ENCODE measurements around the gene ESPN.

DNA sequence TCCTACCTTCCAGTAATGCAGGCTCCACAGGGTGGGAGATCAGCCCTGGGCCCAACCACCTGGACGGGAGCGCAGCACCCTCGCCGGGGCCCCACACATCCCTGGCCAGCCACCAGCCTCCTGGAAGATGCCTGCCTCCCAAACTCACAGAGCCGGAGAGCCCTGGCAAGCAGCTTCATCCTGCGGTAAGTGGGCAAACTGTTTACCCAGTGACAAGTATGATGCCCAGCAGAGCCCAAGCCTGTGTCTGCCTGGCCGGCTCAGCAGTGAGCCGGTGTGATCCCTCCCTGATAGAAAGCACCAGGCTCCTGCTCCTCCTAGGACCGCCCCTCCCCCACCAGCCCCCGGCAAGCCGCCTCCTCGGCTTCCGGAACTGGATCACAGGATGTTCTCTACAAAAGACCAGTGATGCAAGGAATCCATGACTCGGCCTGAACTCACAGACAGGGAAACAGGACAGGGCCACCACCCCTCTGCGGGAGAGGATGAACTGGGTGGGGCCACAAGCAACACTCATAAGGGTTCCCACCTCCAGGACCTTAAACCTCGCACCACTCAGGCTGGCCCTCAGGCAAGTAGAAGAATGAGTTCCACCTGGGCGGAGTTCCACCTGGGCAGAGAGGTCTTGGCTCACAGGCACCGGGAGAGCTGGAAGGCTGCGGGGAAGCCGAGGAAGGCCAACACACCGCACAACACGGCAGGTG, 38.9 kb upstream of the ESPN start:
- TF ChIP-seq, protein P1, sequence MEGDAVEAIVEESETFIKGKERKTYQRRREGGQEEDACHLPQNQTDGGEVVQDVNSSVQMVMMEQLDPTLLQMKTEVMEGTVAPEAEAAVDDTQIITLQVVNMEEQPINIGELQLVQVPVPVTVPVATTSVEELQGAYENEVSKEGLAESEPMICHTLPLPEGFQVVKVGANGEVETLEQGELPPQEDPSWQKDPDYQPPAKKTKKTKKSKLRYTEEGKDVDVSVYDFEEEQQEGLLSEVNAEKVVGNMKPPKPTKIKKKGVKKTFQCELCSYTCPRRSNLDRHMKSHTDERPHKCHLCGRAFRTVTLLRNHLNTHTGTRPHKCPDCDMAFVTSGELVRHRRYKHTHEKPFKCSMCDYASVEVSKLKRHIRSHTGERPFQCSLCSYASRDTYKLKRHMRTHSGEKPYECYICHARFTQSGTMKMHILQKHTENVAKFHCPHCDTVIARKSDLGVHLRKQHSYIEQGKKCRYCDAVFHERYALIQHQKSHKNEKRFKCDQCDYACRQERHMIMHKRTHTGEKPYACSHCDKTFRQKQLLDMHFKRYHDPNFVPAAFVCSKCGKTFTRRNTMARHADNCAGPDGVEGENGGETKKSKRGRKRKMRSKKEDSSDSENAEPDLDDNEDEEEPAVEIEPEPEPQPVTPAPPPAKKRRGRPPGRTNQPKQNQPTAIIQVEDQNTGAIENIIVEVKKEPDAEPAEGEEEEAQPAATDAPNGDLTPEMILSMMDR (optimal IDR thresholded peaks at IDR 0.05 in 1 of 3, IDR thresholded peaks at IDR 0.05 in 1 of 3, conservative IDR thresholded peaks at IDR 0.05 in 1 of 3; ENCODE audit: extremely low read depth in 1 of 3, insufficient read depth in 2 of 3, low read length in 3 of 3), result no peak
- no peak for TF ChIP-seq EZH2 (IDR thresholded peaks at IDR 0.05; ENCODE audit: low read length)
